Measurements from ENCODE around the gene PYGB. TPM values are rescaled to one million over a fixed set of nuclear protein-coding genes. Genes with fewer than 3 reads are reported as not detected.
A peak's percentile ranks its signal among the peaks of the same experiment; 100 is the strongest.

The PYGB gene
- total RNA-seq, 2 experiments from 2014 or later: 26.3 to 27.5 TPM

- H3K9me3 ChIP-seq (ENCODE audit: control insufficient read depth in 1 of 2, insufficient read depth in 1 of 2, low read length in 2 of 2): no peaks in the 10 kb centered on the region
- ChIA-PET CTCF (interaction anchor here (0.6 to 1.4 kb wide), 2 partner anchors 26 to 77 kb away, joined by 3 read pairs; no protein-coding TSS in a partner anchor), POLR2A (no interaction called here)
- no peaks in the 10 kb centered on the region for H3K4me1 ChIP-seq (ENCODE audit: insufficient read depth, low read length)
- Mint-ChIP-seq H3K4me3 (no peak overlapping the region), H3K27me3 (no peaks in the 10 kb centered on the region), H3K27ac (no peak overlapping the region), H3K36me3 (ENCODE audit: low read depth) (peaks cover 29% of the 10 kb centered on the region), H3K9me3 (no peaks in the 10 kb centered on the region), H3K4me1 (ENCODE audit: low read depth) (peaks cover 10% of the 10 kb centered on the region)
- no peak for DNase-seq
- ATAC-seq (ENCODE audit: poor library complexity): no peak
- H3K4me3 ChIP-seq (ENCODE audit: low read length): no peak overlapping the region
- TF ChIP-seq CTCF (IDR thresholded peaks at IDR 0.05): no peak
- H3K36me3 ChIP-seq (ENCODE audit: insufficient read depth, low read length): peaks cover 16% of the 10 kb centered on the region
- H3K27me3 ChIP-seq (ENCODE audit: control insufficient read depth in 1 of 2, insufficient read depth in 2 of 2, low read length in 2 of 2): no peaks in the 10 kb centered on the region
- intact Hi-C loops (cut with DNase I, micrococcal nuclease): no loop called here
- H3K27ac ChIP-seq (ENCODE audit: low read depth in 1 of 2, low read length in 2 of 2): no peak overlapping the region
Observed at GRCh38 chr20:25321991-25322390, 74.1 kb downstream of the PYGB start.

GRCh38 chr20:25323496-25324246 lies 75.8 kb downstream of the PYGB start:
- no peaks in the 10 kb centered on the region for H3K27me3 Mint-ChIP-seq
- intact Hi-C loops (cut with DNase I, micrococcal nuclease): no loop called here
- Histone ChIP-seq H3K4me3 (ENCODE audit: low read length) (no peak overlapping the region), H3K27me3 (ENCODE audit: control insufficient read depth in 1 of 2, insufficient read depth in 2 of 2, low read length in 2 of 2) (no peaks in the 10 kb centered on the region), H3K4me1 (ENCODE audit: insufficient read depth, low read length) (no peaks in the 10 kb centered on the region), H3K27ac (ENCODE audit: low read depth in 1 of 2, low read length in 2 of 2) (no peak overlapping the region), H3K9me3 (ENCODE audit: control insufficient read depth in 1 of 2, insufficient read depth in 1 of 2, low read length in 2 of 2) (no peaks in the 10 kb centered on the region), H3K36me3 (ENCODE audit: insufficient read depth, low read length) (peaks cover 16% of the 10 kb centered on the region)
- no peak for TF ChIP-seq CTCF (IDR thresholded peaks at IDR 0.05)
- ATAC-seq (ENCODE audit: poor library complexity) (no peak), DNase-seq (peak in 1 of 14 experiments; percentile 1)
- H3K36me3 Mint-ChIP-seq (ENCODE audit: low read depth): peaks cover 21% of the 10 kb centered on the region
- H3K9me3 Mint-ChIP-seq: no peaks in the 10 kb centered on the region
- H3K27ac Mint-ChIP-seq: no peak overlapping the region
- ChIA-PET POLR2A (no interaction called here), CTCF (no interaction called here)
- H3K4me3 Mint-ChIP-seq: no peak overlapping the region
- peaks cover 15% of the 10 kb centered on the region for H3K4me1 Mint-ChIP-seq (ENCODE audit: low read depth)

GRCh38 chr20:25324412-25324811 lies 76.5 kb downstream of the PYGB start:
- Histone ChIP-seq H3K27me3 (ENCODE audit: control insufficient read depth in 1 of 2, insufficient read depth in 2 of 2, low read length in 2 of 2) (no peaks in the 10 kb centered on the region), H3K4me1 (ENCODE audit: insufficient read depth, low read length) (peaks cover 4% of the 10 kb centered on the region), H3K27ac (ENCODE audit: low read depth in 1 of 2, low read length in 2 of 2) (no peak overlapping the region), H3K4me3 (ENCODE audit: low read length) (no peak overlapping the region), H3K36me3 (ENCODE audit: insufficient read depth, low read length) (peaks cover 16% of the 10 kb centered on the region), H3K9me3 (ENCODE audit: control insufficient read depth in 1 of 2, insufficient read depth in 1 of 2, low read length in 2 of 2) (no peaks in the 10 kb centered on the region)
- Mint-ChIP-seq H3K36me3 (ENCODE audit: low read depth) (peaks cover 24% of the 10 kb centered on the region), H3K27me3 (no peaks in the 10 kb centered on the region), H3K4me1 (ENCODE audit: low read depth) (peaks cover 15% of the 10 kb centered on the region), H3K9me3 (no peaks in the 10 kb centered on the region), H3K4me3 (no peak overlapping the region), H3K27ac (no peak overlapping the region)
- intact Hi-C loops (cut with DNase I, micrococcal nuclease): no loop called here
- TF ChIP-seq CTCF (IDR thresholded peaks at IDR 0.05): no peak
- DNase-seq: peak in 2 of 14 experiments; percentile 70 to 78
- POLR2A ChIA-PET: no interaction called here
- ATAC-seq (ENCODE audit: poor library complexity): no peak
- CTCF ChIA-PET: no interaction called here
